CD14-positive monocyte (primary cell): ENCODE data around the gene RASA2. TPM values are rescaled to one million over a fixed set of nuclear protein-coding genes. Genes with fewer than 3 reads are reported as not detected.

Source experiments
- DNase-seq, 3 donors: peaks; one replicate each; pipeline ENCODE4 v3.0.0-alpha.2; 2011 to 2022
- H2AFZ ChIP-seq: 2 replicates; pipeline ENCODE4 v1.6.0; 2012; ENCODE audit warnings: mild to moderate bottlenecking, low read depth, low read length, inconsistent platforms; ENCODE audit not compliant: insufficient read depth, poor library complexity, severe bottlenecking
- H3K27ac ChIP-seq, 2 donors: 1 replicate in 1 of 2; 2 replicates in 1 of 2; pipeline ENCODE4 v1.5.1; 2012 to 2013; ENCODE audit warnings: low read length in 2 of 2, control low read depth in 1 of 2, inconsistent platforms in 1 of 2, low read depth in 1 of 2, mild to moderate bottlenecking in 1 of 2
- H3K27me3 ChIP-seq, 2 donors: one replicate each; pipeline versions ENCODE4 v1.6.0 to v1.6.1; 2011 to 2013; ENCODE audit warnings: low read length in 2 of 2; ENCODE audit not compliant: control insufficient read depth in 2 of 2, insufficient read depth in 2 of 2
- H3K36me3 ChIP-seq, 2 donors: replicated peaks in 1 of 2; 1 replicate in 1 of 2; 2 replicates in 1 of 2; pipeline versions ENCODE4 v1.5.1 to v1.6.1; 2012 to 2013; ENCODE audit warnings: low read length in 2 of 2, control low read depth in 1 of 2, inconsistent platforms in 1 of 2, mild to moderate bottlenecking in 1 of 2; ENCODE audit not compliant: insufficient read depth in 2 of 2, control insufficient read depth in 1 of 2
- H3K4me1 ChIP-seq, 2 donors: 1 replicate in 1 of 2; 2 replicates in 1 of 2; pipeline versions ENCODE4 v1.5.1 to v1.6.1; 2012 to 2013; ENCODE audit warnings: low read length in 2 of 2, control low read depth in 1 of 2, inconsistent platforms in 1 of 2, mild to moderate bottlenecking in 1 of 2, moderate library complexity in 1 of 2; ENCODE audit not compliant: insufficient read depth in 2 of 2, control insufficient read depth in 1 of 2
- H3K4me2 ChIP-seq: replicated peaks from 2 replicates; pipeline ENCODE3; 2012; ENCODE audit warnings: low read length, moderate library complexity, mild to moderate bottlenecking; ENCODE audit not compliant: poor library complexity, severe bottlenecking; ENCODE audit errors: extremely low read depth
- H3K4me3 ChIP-seq, 3 experiments: fragments of 200-600 bp in 1 of 3; sonication (generic) in 1 of 3; replicated peaks in 1 of 3; 1 replicate in 2 of 3; 2 replicates in 1 of 3; pipeline ENCODE4 v1.5.1; 2011 to 2013; ENCODE audit warnings: low read length in 3 of 3, mild to moderate bottlenecking in 3 of 3, control low read depth in 2 of 3, low read depth in 2 of 3, inconsistent platforms in 1 of 3, moderate library complexity in 1 of 3
- H3K79me2 ChIP-seq: 2 replicates; pipeline ENCODE4 v1.6.0; 2012; ENCODE audit warnings: mild to moderate bottlenecking, control low read depth, inconsistent platforms, low read length, moderate library complexity; ENCODE audit not compliant: insufficient read depth
- H3K9ac ChIP-seq: 2 replicates; pipeline ENCODE4 v1.6.0; 2017; ENCODE audit warnings: low read length, mild to moderate bottlenecking; ENCODE audit not compliant: insufficient read depth, poor library complexity, severe bottlenecking
- H3K9me3 ChIP-seq, 2 donors: replicated peaks in 1 of 2; 1 replicate in 1 of 2; 2 replicates in 1 of 2; pipeline versions ENCODE4 v1.5.1 to v1.6.1; 2012 to 2013; ENCODE audit warnings: low read length in 2 of 2, control low read depth in 1 of 2; ENCODE audit not compliant: control insufficient read depth in 1 of 2, insufficient read depth in 1 of 2
- H4K20me1 ChIP-seq: 2 replicates; pipeline ENCODE4 v1.6.0; 2012; ENCODE audit warnings: mild to moderate bottlenecking, low read length, control low read depth, moderate library complexity; ENCODE audit not compliant: insufficient read depth
- H3K27ac Mint-ChIP-seq, 7 donors: one replicate each; pipeline ENCODE4 v1.8.0; 2020; ENCODE audit warnings: mild to moderate bottlenecking in 7 of 7, mixed read lengths in 7 of 7, moderate library complexity in 6 of 7, inconsistent platforms in 2 of 7
- H3K27me3 Mint-ChIP-seq, 3 donors: one replicate each; pipeline ENCODE4 v1.8.0; 2021 to 2022; ENCODE audit warnings: low read depth in 3 of 3, mild to moderate bottlenecking in 3 of 3, mixed read lengths in 3 of 3, moderate library complexity in 3 of 3, inconsistent platforms in 1 of 3
- H3K36me3 Mint-ChIP-seq, 2 donors: one replicate each; pipeline ENCODE4 v1.8.0; 2020; ENCODE audit warnings: mixed read lengths in 2 of 2, inconsistent platforms in 1 of 2, mild to moderate bottlenecking in 1 of 2
- H3K4me1 Mint-ChIP-seq: one replicate; pipeline ENCODE4 v1.8.0; 2020; ENCODE audit warnings: mild to moderate bottlenecking, mixed read lengths
- H3K4me3 Mint-ChIP-seq, 2 donors: one replicate each; pipeline ENCODE4 v1.8.0; 2020; ENCODE audit warnings: mild to moderate bottlenecking in 2 of 2, mixed read lengths in 2 of 2, moderate library complexity in 1 of 2
- H3K9me3 Mint-ChIP-seq, 7 donors: one replicate each; pipeline ENCODE4 v1.8.0; 2020 to 2022; ENCODE audit warnings: mixed read lengths in 7 of 7, mild to moderate bottlenecking in 6 of 7, moderate library complexity in 6 of 7, inconsistent platforms in 2 of 7
- CTCF ChIP-seq: fragments of 200-600 bp; IDR thresholded peaks from one replicate; pipeline ENCODE4 v1.8.0; 2022; ENCODE audit warnings: antibody characterized with exemption, mild to moderate bottlenecking
- WGBS: methylation state at CpG from one replicate; pipeline ENCODE4 v1.1.5; 2013; ENCODE audit warnings: missing lambda C conversion rate; ENCODE audit not compliant: insufficient coverage; 5-methylcytosine and 5-hydroxymethylcytosine counted together
- intact Hi-C, 2 donors: fragments of 100-400 bp; cut with micrococcal nuclease; formaldehyde crosslinking; loops; one replicate each; pipeline versions ENCODE4 v1.15.0 to v1.15.1; 2023
- polyA plus RNA-seq, 3 donors: library from polyadenylated mRNA; depleted of rRNA in 1 of 3; unstranded in 2 of 3; stranded (reverse) in 1 of 3; fragments of 300-500 nt in 2 of 3; fragments of >200 nt in 1 of 3; fragmentation: Illumina TruSeq in 2 of 3; gene quantifications; 1 replicate in 2 of 3; 2 replicates in 1 of 3; pipeline ENCODE4 v1.2.3, GENCODE V29; 2012 to 2021

Gene RASA2
- polyA plus RNA-seq, 3 donors = 7.0 to 13.5 (median 8.8) TPM

GRCh38 chr3:141605883-141606282 lies 119.1 kb downstream of the RASA2 start:
- Histone ChIP-seq H3K4me3 (no peak overlapping the region), H3K4me2 (no peak overlapping the region), H3K4me1 (peaks cover 0 to 7% of the 10 kb centered on the region in 2 donors), H3K27me3 (no peaks in the 10 kb centered on the region), H3K79me2 (no peaks in the 10 kb centered on the region), H3K9me3 (peaks cover 5 to 8% of the 10 kb centered on the region in 2 donors), H2AFZ (no peak overlapping the region), H4K20me1 (no peaks in the 10 kb centered on the region), H3K9ac (no peak overlapping the region), H3K27ac (no peak overlapping the region), H3K36me3 (peaks cover 33 to 42% of the 10 kb centered on the region in 2 donors)
- Mint-ChIP-seq H3K36me3 (peaks cover 41 to 72% of the 10 kb centered on the region in 2 donors), H3K9me3 (peaks cover 0 to 11% (median 8%) of the 10 kb centered on the region in 7 donors), H3K4me1 (peaks cover 13% of the 10 kb centered on the region), H3K27ac (no peak overlapping the region), H3K27me3 (peaks cover 0 to 2% (median 0%) of the 10 kb centered on the region in 3 donors), H3K4me3 (no peak overlapping the region)
- no peak for DNase-seq
- TF ChIP-seq CTCF = no peak
- 88% methylated on average over 1 of the region's 2 CpGs for WGBS
- intact Hi-C loops = no loop called here

- peaks cover 0 to 2% (median 0%) of the 10 kb centered on the region in 3 donors for H3K27me3 Mint-ChIP-seq
- 36% methylated on average over 3 of the region's 6 CpGs for WGBS
- H3K27ac ChIP-seq = no peak overlapping the region
These were observed 121.6 kb downstream of the RASA2 start for GRCh38 chr3:141608438-141608837.

More at GRCh38 chr3:141608438-141608837, 121.6 kb downstream of the RASA2 start:
- Histone ChIP-seq H3K4me3 (no peak overlapping the region), H3K9me3 (no peaks in the 10 kb centered on the region), H2AFZ (no peak overlapping the region), H3K4me2 (no peak overlapping the region), H3K79me2 (no peaks in the 10 kb centered on the region), H4K20me1 (no peaks in the 10 kb centered on the region), H3K4me1 (peaks cover 0 to 7% of the 10 kb centered on the region in 2 donors), H3K36me3 (peaks cover 55 to 61% of the 10 kb centered on the region in 2 donors), H3K27me3 (no peaks in the 10 kb centered on the region), H3K9ac (no peak overlapping the region)
- no peak for DNase-seq
- H3K4me3 Mint-ChIP-seq = no peak overlapping the region
- no peak for TF ChIP-seq CTCF
- H3K27ac Mint-ChIP-seq = no peak overlapping the region
- H3K9me3 Mint-ChIP-seq = peaks cover 0 to 3% (median 0%) of the 10 kb centered on the region in 7 donors
- intact Hi-C loops = no loop called here
- peaks cover 59 to 73% of the 10 kb centered on the region in 2 donors for H3K36me3 Mint-ChIP-seq
- H3K4me1 Mint-ChIP-seq = peaks cover 13% of the 10 kb centered on the region
